WI38 (cell line): ENCODE measurements around the gene LRRFIP1.
"Not testable (repeated sequence)": the region's sequence is repeated elsewhere in the genome, so short reads cannot be mapped to it uniquely, and the experiment has no call there.

ENCODE experiments used
- H3K4me3 ChIP-seq: 2 replicates; pipeline ENCODE4 v1.5.1; 2011; ENCODE audit warnings: low read depth, mild to moderate bottlenecking, control low read depth, low read length
- CTCF ChIP-seq: IDR thresholded peaks from 2 replicates; pipeline ENCODE4 v1.5.1; 2012; ENCODE audit warnings: low read depth, mild to moderate bottlenecking, control low read depth, low read length

LRRFIP1 gene

GRCh38 chr2:237593596-237594320, 33.6 kb upstream of the LRRFIP1 start:
- TF ChIP-seq CTCF, result no peak

GRCh38 chr2:237594514-237594871, 32.9 kb upstream of the LRRFIP1 start:
- H3K4me3 ChIP-seq, result no peak overlapping the region
- TF ChIP-seq CTCF, result no peak

More at GRCh38 chr2:237593596-237594320, 33.6 kb upstream of the LRRFIP1 start:
- H3K4me3 ChIP-seq, result no peak overlapping the region

GRCh38 chr2:237595829-237596519, 31.4 kb upstream of the LRRFIP1 start:
- H3K4me3 ChIP-seq, result not testable (repeated sequence)

GRCh38 chr2:237596520-237597195, 30.7 kb upstream of the LRRFIP1 start:
- H3K4me3 ChIP-seq, result no peak overlapping the region
- TF ChIP-seq CTCF, result no peak

GRCh38 chr2:237597196-237598145, 29.9 kb upstream of the LRRFIP1 start:
- no peak for TF ChIP-seq CTCF
- H3K4me3 ChIP-seq, result no peak overlapping the region

- TF ChIP-seq CTCF, result no peak
Observed at GRCh38 chr2:237598468-237599208, 28.7 kb upstream of the LRRFIP1 start.

More at GRCh38 chr2:237598468-237599208, 28.7 kb upstream of the LRRFIP1 start:
- H3K4me3 ChIP-seq, result no peak overlapping the region
